Activated T-cell treated with anti-CD3 and anti-CD28 coated beads for 48 hours (primary cell): ENCODE results near the gene WFDC9.
"Not testable (repeated sequence)": the region's sequence is repeated elsewhere in the genome, so short reads cannot be mapped to it uniquely, and the experiment has no call there.

Source experiments
- DNase-seq: peaks from one replicate; pipeline ENCODE4 v3.0.0-alpha.2; 2020; ENCODE audit warnings: low read depth

WFDC9 gene

GRCh38 chr20:45631184-45631583 is at the start of gene WFDC9:
Gene WFDC9, minus strand, starts transcription at chr20:45631284. Its CDS starts 21,103 bp downstream, at chr20:45610181.
- no peak for DNase-seq

GRCh38 chr20:45679650-45680049 is 48.6 kb upstream of the WFDC9 start:
- DNase-seq: no peak

- DNase-seq: no peak
Measured at GRCh38 chr20:45672765-45673164, 41.7 kb upstream of the WFDC9 start.

GRCh38 chr20:45670139-45670538 is 39.1 kb upstream of the WFDC9 start, which contains the start of gene WFDC11:
Gene WFDC11, minus strand, starts transcription at chr20:45670239. Its CDS starts 19,639 bp downstream, at chr20:45650600.
- DNase-seq: no peak

GRCh38 chr20:45657038-45657437 is 26.0 kb upstream of the WFDC9 start:
- not testable (repeated sequence) for DNase-seq

- not testable (repeated sequence) for DNase-seq
Measured at GRCh38 chr20:45651726-45652125, 20.6 kb upstream of the WFDC9 start.

GRCh38 chr20:45649312-45649863 is 18.3 kb upstream of the WFDC9 start:
- no peak for DNase-seq

- no peak for DNase-seq
Measured at GRCh38 chr20:45647441-45648050, 16.5 kb upstream of the WFDC9 start.

GRCh38 chr20:45646875-45647274 is 15.8 kb upstream of the WFDC9 start:
- no peak for DNase-seq

GRCh38 chr20:45645869-45646268 is 14.8 kb upstream of the WFDC9 start:
- DNase-seq: not testable (repeated sequence)

- not testable (repeated sequence) for DNase-seq
Measured at GRCh38 chr20:45641076-45641475, 10.0 kb upstream of the WFDC9 start.

GRCh38 chr20:45639687-45640086 is 8.6 kb upstream of the WFDC9 start:
- DNase-seq: no peak

GRCh38 chr20:45636513-45636912 is 5.4 kb upstream of the WFDC9 start:
- no peak for DNase-seq

GRCh38 chr20:45630371-45630770 is 713 bp downstream of the WFDC9 start:
- no peak for DNase-seq

- peak; percentile 10 for DNase-seq
Measured at GRCh38 chr20:45629496-45630100, 1.5 kb downstream of the WFDC9 start, which contains the start of gene WFDC10A. Gene WFDC10A, plus strand, starts transcription at chr20:45629739. Its CDS starts 75 bp downstream, at chr20:45629814.

- DNase-seq: no peak
Measured at GRCh38 chr20:45626540-45626939, 4.5 kb downstream of the WFDC9 start.

- DNase-seq: no peak
Measured at GRCh38 chr20:45621593-45621992, 9.5 kb downstream of the WFDC9 start.

- DNase-seq: no peak
Measured at GRCh38 chr20:45617591-45617990, 13.5 kb downstream of the WFDC9 start.

- no peak for DNase-seq
Measured at GRCh38 chr20:45612314-45612713, 18.8 kb downstream of the WFDC9 start.

GRCh38 chr20:45611054-45611453 is 20.0 kb downstream of the WFDC9 start:
- DNase-seq: peak; percentile 49

GRCh38 chr20:45607810-45608209 is 23.3 kb downstream of the WFDC9 start:
- no peak for DNase-seq

- DNase-seq: no peak
Measured at GRCh38 chr20:45595235-45595634, 35.8 kb downstream of the WFDC9 start.

GRCh38 chr20:45593498-45593897 is 37.6 kb downstream of the WFDC9 start:
- no peak for DNase-seq
